Activated CD8-positive, alpha-beta memory T cell treated with anti-CD3 and anti-CD28 coated beads for 1 hour (primary cell): Measurements from ENCODE around the gene LCE2A.

Experiments used
- DNase-seq, 2 donors: peaks; one replicate each; pipeline ENCODE4 v3.0.0-alpha.2; 2020; ENCODE audit warnings: low read depth in 1 of 2; ENCODE audit errors: extremely low read depth in 1 of 2

LCE2A gene

DNA sequence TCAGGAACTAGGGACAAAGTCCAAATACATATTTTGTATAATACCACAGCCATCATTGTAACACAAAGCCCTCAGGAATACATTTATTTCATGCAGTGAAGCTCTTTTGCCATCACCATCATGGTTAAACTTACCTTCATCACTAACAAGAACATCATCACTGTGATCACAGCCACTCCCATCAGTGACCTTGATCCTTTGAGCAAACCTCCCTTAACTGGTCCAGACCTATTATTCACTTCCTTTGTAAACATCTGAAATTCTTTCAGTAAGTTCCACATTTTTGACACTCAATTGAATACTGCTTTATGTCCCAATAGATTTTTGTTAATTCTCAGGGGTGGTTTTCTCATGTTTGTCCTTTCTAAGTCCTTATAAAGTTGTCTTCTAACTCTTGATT lies 43.5 kb downstream of the LCE2A start:
- DNase-seq, result no peak

DNA sequence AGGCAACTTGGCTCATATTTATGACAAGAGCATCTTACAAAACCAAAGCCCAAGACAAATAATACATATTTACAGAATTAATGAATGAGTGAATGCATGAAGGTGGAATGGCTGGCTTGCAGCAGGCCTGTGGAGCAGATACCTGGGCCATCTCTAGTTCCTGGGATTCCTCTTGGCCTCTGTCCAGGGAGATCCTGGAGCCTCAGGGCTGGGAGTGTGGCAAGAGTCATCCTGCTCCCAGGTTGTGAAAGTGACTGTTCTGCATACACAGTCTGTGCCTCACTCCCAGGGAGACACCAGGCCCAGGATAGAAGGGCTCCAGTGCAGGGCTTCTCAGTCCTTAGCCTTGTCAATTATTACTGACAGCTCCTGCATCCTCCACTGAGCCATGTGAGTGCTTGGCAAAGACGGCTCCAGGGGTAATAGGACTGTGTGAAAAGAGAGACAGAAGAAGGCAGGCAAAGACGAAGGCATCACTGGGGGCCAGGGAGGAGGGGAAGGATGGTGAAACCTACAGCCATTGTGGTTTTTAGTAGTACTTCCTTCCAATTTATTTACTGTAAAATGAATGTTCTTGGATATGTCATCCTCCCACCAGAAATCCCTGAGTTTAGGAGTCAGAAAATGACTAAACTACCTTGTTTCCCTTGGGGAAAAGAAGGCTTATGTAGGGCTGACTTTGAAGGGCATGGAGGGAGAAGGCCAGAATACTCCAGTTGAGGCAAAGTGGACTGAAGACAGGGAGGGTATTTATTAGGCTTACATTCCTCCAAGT lies 45.4 kb downstream of the LCE2A start:
- DNase-seq, result no peak

DNA sequence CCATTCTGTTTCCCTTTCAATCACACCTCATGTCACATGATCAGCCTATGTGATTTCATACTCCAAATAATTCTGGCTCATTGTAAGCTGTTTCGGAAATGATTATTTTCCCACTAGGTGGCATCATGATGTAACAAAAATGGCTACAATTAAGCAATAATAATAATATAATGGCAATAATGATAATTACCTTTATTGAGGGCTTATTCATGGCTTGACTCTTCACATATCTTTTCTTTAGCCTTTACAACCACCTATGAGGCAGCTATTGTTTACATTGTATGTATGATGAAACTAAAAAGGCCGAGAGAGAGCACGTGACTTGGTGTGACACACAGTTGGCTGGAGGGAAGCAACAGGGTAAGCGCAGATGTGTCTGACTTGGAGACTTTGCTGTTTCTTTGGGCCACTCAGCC lies 47.2 kb downstream of the LCE2A start:
- no peak for DNase-seq

DNA sequence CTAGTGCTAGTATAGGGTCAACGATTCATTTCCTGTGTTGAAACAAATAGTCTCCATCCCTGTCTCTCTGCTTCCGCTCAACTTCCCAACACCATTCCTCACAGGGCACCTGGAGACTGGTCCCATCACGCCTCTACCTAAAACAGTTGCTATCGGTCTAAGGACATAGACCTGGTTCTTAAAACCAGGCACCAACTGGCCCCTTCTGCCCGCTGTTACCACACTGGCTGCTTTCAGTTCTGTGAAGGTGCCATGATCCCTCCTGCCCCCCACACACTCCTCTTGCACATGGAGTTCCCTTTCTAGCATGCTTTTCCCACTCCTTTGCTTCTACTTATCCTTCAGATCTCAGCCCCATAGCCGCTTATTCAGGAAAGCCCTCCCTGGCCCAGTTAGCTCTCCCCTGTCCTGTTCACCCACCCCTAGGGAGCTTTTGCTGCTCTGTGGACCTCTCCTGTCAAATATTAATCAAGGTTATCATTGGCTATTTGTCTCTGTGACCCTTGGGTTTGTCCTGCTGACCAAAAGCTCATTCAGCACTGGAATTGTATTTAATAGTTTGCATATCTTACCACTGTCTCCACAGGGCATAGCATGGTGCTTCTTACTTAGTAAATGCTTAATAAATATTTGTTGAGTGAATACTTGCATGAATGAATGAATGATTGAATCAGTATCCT lies 47.8 kb downstream of the LCE2A start:
- DNase-seq, result no peak

DNA sequence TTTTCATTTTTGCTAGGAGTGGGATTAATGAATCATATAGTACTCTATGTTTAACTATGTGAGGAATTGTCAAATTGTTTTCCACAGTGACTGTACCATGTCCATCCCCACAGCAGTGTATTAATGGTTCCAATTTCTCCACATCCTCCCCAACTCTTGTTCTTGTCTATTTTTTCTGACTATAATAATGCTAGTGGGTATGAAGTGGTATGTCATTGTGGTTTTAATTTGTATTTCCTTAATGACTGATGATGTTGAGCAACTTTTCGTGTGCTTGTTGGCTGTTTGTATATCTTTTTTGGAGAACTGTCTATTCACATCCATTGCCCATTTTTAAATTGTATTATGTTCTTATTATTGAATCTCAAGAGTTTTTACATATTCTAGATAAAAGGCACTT lies 49.7 kb downstream of the LCE2A start:
- DNase-seq, result no peak
